GM21423 (cell line): ENCODE results near the gene SIRT7.

Experiments
- ATAC-seq: cut with Tn5 transposase; IDR thresholded peaks from one replicate; pipeline ENCODE4 v1.9.1; 2021; ENCODE audit warnings: mild to moderate bottlenecking, moderate library complexity; ENCODE audit not compliant: unreplicated experiment

Gene SIRT7

DNA sequence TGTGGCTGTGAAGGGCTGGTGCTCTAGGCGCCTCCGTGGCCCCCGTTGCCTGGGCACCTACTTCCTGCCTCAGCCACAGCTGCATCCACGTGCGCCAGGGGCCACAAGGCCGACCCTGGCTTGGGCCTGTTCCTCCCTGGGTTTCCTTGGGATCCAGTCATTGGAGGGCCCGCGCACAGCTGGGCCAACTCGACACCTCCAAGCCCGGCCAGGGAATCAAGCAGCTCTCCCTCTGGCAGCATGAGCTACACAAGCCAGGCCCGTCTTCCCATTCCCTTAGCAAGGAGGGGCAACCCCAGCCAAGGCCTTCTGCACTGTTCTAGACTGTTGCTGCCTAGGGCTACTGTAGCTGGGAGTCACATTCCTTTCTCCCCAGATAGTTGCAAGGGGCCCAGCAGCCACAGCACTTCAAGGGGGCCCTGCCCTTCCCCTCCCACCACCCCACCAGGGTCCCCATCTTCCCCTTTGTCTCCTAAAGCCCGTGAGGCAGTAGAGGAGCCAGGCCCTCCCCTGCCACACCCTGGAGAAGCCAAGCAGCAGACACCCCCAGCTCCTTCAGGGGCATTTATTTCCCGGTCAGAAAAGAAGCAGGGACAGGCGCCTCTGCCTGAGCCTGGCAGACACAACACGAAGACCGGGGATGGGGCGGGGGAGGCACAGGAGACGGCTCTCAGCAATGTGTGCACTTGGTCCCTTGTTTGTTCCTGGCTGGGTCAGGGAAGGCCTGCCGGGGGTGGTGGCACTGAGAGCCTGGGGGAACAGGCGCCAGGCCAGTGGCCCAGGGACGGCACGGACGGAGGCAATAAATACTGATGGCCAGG, 50.6 kb downstream of the SIRT7 start:
- no peak for ATAC-seq

GRCh38 chr17:81866440-81867169, 51.4 kb downstream of the SIRT7 start:
- ATAC-seq: no peak

DNA sequence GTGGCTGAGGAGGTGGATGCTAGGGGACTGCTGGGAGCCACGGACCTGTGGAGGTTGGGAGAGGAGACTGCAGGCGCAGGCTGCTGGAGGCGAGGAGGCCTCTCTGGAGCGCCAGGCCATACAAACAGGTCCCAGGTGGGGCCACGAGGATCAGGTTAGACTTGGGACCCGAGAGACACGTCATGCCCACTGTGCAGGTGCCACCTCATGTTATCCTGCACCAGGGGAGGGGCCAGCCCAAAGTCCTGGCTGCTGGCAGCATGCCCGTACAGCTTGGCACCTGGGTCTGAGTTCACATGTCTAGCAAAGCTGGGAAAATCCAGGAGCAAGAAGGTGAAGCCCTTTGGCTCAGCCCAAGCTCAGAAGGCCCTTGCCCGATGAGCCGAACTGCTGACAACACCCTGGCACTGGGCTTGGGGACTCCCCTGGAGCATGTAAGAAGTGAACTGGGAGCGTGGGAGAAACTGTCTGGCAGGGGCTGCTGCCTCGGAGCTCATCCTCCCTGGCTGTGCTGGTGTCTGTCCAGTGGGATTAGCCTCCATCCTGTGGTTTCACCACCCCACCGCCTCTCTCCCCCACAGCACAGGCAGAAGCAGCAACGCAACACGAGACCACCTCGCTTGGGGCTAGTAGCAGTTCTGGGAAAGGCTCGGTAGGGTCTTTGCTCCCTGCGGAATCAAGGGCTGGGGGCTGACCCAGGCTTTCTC, 52.1 kb downstream of the SIRT7 start:
- ATAC-seq: no peak

- no peak for ATAC-seq
Measured at GRCh38 chr17:81865358-81865732, 52.6 kb downstream of the SIRT7 start.

GRCh38 chr17:81863833-81864768, 53.9 kb downstream of the SIRT7 start:
- no peak for ATAC-seq

DNA sequence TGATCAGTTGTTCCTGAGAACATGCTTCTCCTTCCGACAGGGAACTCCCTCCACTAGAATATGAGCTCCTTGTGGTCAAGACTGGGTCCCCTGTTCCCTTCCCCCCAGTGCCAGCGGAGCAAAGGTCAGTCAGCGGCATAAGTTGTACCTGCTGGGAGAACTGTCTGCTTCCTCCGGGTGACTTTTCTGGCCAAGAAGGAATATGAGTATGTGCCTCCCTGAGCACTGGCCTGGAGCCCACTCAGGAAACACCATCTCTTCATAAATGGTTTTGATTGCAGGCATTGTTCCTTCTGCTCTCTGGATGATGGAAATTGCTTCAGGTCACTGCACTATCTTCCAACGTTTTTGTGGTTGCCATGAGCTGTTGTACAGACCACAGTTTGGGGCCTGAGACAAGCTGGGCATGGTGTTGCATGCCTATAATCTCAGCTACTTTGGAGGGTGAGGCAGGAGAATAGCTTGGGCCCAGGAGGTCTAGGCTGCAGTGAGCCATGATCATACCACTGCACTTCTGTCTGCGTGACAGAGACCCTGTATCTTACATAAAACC, 54.8 kb downstream of the SIRT7 start:
- no peak for ATAC-seq
